Spinal cord (tissue), 10 donors: ENCODE results near the gene GALNT15. TPM values are rescaled to one million over a fixed set of nuclear protein-coding genes. Genes with fewer than 3 reads are reported as not detected.

ENCODE experiments used
- DNase-seq, 6 donors: peaks; one replicate each; pipeline versions ENCODE4 v3.0.0 to v3.0.0-alpha.2; 2013 to 2015; ENCODE audit warnings: low spot score in 6 of 6, low read depth in 4 of 6
- H3K27ac ChIP-seq: one replicate; pipeline ENCODE4 v1.5.1; 2013; ENCODE audit warnings: low read depth, low read length, control low read depth
- H3K27me3 ChIP-seq: one replicate; pipeline ENCODE4 v1.6.1; 2013; ENCODE audit warnings: low read length; ENCODE audit not compliant: control insufficient read depth, insufficient read depth
- H3K36me3 ChIP-seq: one replicate; pipeline ENCODE4 v1.6.1; 2013; ENCODE audit warnings: low read length; ENCODE audit not compliant: control insufficient read depth, insufficient read depth
- H3K4me1 ChIP-seq: one replicate; pipeline ENCODE4 v1.6.1; 2013; ENCODE audit warnings: low read length; ENCODE audit not compliant: control insufficient read depth, insufficient read depth
- H3K4me3 ChIP-seq: one replicate; pipeline ENCODE4 v1.5.1; 2013; ENCODE audit warnings: low read depth, low read length, control low read depth
- H3K9me3 ChIP-seq: one replicate; pipeline ENCODE4 v1.6.1; 2013; ENCODE audit warnings: low read length; ENCODE audit not compliant: control insufficient read depth, insufficient read depth
- WGBS: methylation state at CpG from one replicate; pipeline ENCODE4 v1.1.5; 2013; ENCODE audit warnings: missing lambda C conversion rate; ENCODE audit not compliant: insufficient coverage; 5-methylcytosine and 5-hydroxymethylcytosine counted together
- polyA plus RNA-seq, 2 donors: library from polyadenylated mRNA; unstranded; fragments of 120-200 nt; gene quantifications; one replicate each; pipeline ENCODE4 v1.2.1, GENCODE V29; 2013; ENCODE audit not compliant: insufficient read length in 2 of 2
- total RNA-seq, 2 donors: library from RNA; depleted of rRNA in 1 of 2; stranded (reverse); fragments of 120-200 nt in 1 of 2; fragments of >200 nt in 1 of 2; gene quantifications; one replicate each; pipeline versions ENCODE4 v1.2.3 to v1.2.4, GENCODE V29; 2013 to 2014
- donor health status: healthy.

The GALNT15 gene
- total and polyA plus RNA-seq, 4 donors, result 7.8 to 19.1 (median 10.1) TPM

- Histone ChIP-seq H3K4me1 (peaks cover 7% of the 10 kb centered on the region), H3K36me3 (peaks cover 3% of the 10 kb centered on the region), H3K27me3 (no peaks in the 10 kb centered on the region), H3K27ac (peak within 1 kb of the TSS; percentile 93), H3K9me3 (no peaks in the 10 kb centered on the region), H3K4me3 (peak within 1 kb of the TSS; percentile 99)
- peak; percentile 97 to 100 (median 100) for DNase-seq
- under 1% methylated on average over 61 of the region's 61 CpGs for WGBS
Measured at GRCh38 chr3:16264708-16265454, 90.4 kb downstream of the GALNT15 start, which contains the start of the genes DPH3 and OXNAD1. DPH3 (minus strand) TSS chr3:16264943; CDS start chr3:16264876, 67 bp downstream. OXNAD1 (plus strand) TSS chr3:16265212; CDS start chr3:16270953, 5,741 bp downstream.

DNA sequence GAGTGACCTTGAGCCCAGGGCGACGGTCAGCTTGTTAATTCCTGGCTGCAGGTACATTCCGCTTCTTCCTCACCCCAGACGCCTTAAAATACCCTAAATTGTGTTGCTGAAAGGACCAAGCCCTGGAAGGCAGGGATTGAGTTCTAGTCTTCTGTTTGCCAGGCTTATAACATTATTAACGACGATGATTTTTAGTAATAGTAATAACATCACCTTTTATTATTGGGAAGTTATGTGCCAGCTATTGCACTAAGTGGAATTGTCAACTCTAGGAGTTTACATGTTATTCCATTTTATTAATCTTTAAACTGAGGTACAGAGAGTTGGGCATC is 90.9 kb downstream of the GALNT15 start:
- Histone ChIP-seq H3K36me3 (peaks cover 3% of the 10 kb centered on the region), H3K27me3 (no peaks in the 10 kb centered on the region), H3K27ac (peak overlapping the region; percentile 93), H3K4me3 (peak overlapping the region; percentile 99), H3K9me3 (no peaks in the 10 kb centered on the region), H3K4me1 (peaks cover 7% of the 10 kb centered on the region)
- 0% methylated on average over 2 of the region's 6 CpGs for WGBS
- no peak for DNase-seq

GRCh38 chr3:16266714-16267113 is 92.2 kb downstream of the GALNT15 start:
- no peaks in the 10 kb centered on the region for H3K27me3 ChIP-seq
- H3K27ac ChIP-seq, result no peak overlapping the region
- H3K9me3 ChIP-seq, result no peaks in the 10 kb centered on the region
- WGBS, result 100% methylated on average over 1 of the region's 3 CpGs
- no peak overlapping the region for H3K4me3 ChIP-seq
- peaks cover 7% of the 10 kb centered on the region for H3K4me1 ChIP-seq
- peaks cover 8% of the 10 kb centered on the region for H3K36me3 ChIP-seq
- DNase-seq, result no peak

DNA sequence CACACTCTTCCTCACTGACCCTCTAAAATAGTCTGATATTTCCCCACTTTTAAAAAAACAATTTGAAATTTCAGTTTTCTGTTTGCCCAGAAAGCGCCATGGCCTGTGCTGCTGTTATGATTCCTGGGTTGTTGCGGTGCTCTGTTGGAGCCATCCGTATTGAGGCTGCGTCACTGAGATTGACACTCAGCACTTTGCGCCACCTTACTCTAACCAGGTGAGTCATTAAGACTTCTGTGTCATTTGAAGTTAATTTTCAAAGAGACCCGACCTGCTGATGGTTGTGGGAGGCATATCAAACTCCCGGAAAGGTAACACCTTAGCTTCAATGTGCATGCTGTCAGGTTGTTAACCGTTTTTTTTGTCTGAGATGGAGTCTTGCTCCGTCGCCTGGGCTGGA is 96.4 kb downstream of the GALNT15 start:
- no peaks in the 10 kb centered on the region for H3K9me3 ChIP-seq
- H3K27me3 ChIP-seq, result no peaks in the 10 kb centered on the region
- WGBS, result 96% methylated on average over 10 of the region's 10 CpGs
- no peak for DNase-seq
- H3K4me1 ChIP-seq, result no peaks in the 10 kb centered on the region
- H3K36me3 ChIP-seq, result peaks cover 9% of the 10 kb centered on the region
- no peak overlapping the region for H3K4me3 ChIP-seq
- H3K27ac ChIP-seq, result no peak overlapping the region

GRCh38 chr3:16272588-16272987 is 98.1 kb downstream of the GALNT15 start:
- Histone ChIP-seq H3K36me3 (peaks cover 9% of the 10 kb centered on the region), H3K4me3 (no peak overlapping the region), H3K27ac (no peak overlapping the region), H3K27me3 (no peaks in the 10 kb centered on the region), H3K9me3 (no peaks in the 10 kb centered on the region), H3K4me1 (no peaks in the 10 kb centered on the region)
- DNase-seq, result no peak
- WGBS, result no CpG with 5 or more reads among the region's 1 CpG

GRCh38 chr3:16273867-16274266 is 99.4 kb downstream of the GALNT15 start:
- Histone ChIP-seq H3K4me1 (no peaks in the 10 kb centered on the region), H3K4me3 (no peak overlapping the region), H3K27me3 (no peaks in the 10 kb centered on the region), H3K9me3 (no peaks in the 10 kb centered on the region), H3K36me3 (peaks cover 9% of the 10 kb centered on the region), H3K27ac (no peak overlapping the region)
- DNase-seq, result no peak
- whole genome bisulfite sequencing, result no CpG with 5 or more reads among the region's 2 CpGs

- H3K27ac ChIP-seq, result no peak overlapping the region
- no peaks in the 10 kb centered on the region for H3K4me1 ChIP-seq
- DNase-seq, result no peak
- no peaks in the 10 kb centered on the region for H3K27me3 ChIP-seq
- H3K9me3 ChIP-seq, result no peaks in the 10 kb centered on the region
- H3K4me3 ChIP-seq, result no peak overlapping the region
- H3K36me3 ChIP-seq, result peaks cover 6% of the 10 kb centered on the region
- 93% methylated on average over 3 of the region's 3 CpGs for WGBS
Measured at GRCh38 chr3:16277471-16277870, 103.0 kb downstream of the GALNT15 start.

DNA sequence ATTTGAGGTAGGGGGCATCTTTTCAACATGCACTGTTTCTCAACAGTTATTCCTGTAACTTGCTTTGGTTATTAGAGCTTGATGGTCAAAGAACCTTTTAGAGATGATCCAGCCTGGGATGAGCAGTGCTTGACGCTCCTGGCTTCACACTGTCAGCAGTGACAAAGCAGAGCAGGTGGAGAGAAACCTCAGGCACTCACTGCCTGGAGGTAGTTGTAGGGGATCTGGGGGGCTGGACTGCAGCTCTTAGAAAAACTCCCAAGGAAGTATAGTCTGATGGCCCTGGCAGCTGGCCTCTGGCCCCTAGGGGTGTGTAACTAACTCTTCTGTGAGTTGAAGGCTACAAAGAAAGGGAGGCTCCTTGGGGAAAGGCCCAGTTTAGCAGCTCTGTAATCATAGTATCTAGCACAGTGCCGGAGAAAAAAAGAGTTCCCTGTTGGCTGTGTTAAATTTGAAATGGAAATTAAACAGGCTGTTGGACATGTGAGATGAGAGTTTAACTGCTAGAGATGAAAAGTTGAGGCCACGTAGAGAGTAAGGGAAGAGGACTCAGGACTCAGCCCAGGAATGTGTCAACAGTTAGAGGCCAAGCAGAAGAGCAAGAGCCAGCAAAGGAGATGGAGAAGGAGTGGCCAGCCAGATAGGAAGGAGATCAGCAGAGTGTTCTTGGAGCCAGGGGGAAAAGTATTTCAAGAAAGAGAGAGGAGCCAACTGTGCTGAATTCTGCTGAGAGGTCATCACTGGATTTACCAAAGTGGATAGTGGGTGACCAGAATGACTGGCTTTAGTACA is 104.7 kb downstream of the GALNT15 start:
- no peaks in the 10 kb centered on the region for H3K27me3 ChIP-seq
- H3K36me3 ChIP-seq, result peaks cover 3% of the 10 kb centered on the region
- 80% methylated on average over 3 of the region's 3 CpGs for WGBS
- no peaks in the 10 kb centered on the region for H3K4me1 ChIP-seq
- no peak overlapping the region for H3K4me3 ChIP-seq
- H3K27ac ChIP-seq, result no peak overlapping the region
- H3K9me3 ChIP-seq, result no peaks in the 10 kb centered on the region
- no peak for DNase-seq

- no peak overlapping the region for H3K4me3 ChIP-seq
- no CpG with 5 or more reads among the region's 2 CpGs for WGBS
- no peak overlapping the region for H3K27ac ChIP-seq
- no peaks in the 10 kb centered on the region for H3K9me3 ChIP-seq
- peaks cover 3% of the 10 kb centered on the region for H3K36me3 ChIP-seq
- no peaks in the 10 kb centered on the region for H3K27me3 ChIP-seq
- no peak for DNase-seq
- no peaks in the 10 kb centered on the region for H3K4me1 ChIP-seq
Measured at GRCh38 chr3:16280671-16281070, 106.2 kb downstream of the GALNT15 start.
